Hepatocyte (in vitro differentiated cells): ENCODE measurements around the gene GLA. TPM values are rescaled to one million over a fixed set of nuclear protein-coding genes. Genes with fewer than 3 reads are reported as not detected.
A peak's percentile ranks its signal among the peaks of the same experiment; 100 is the strongest.

Experiments used
- DNase-seq: peaks from one replicate; pipeline ENCODE4 v3.0.0-alpha.2; 2016; ENCODE audit warnings: low spot score
- H2AFZ ChIP-seq: fragments of 200-600 bp; sonication (generic); 2 replicates; pipeline ENCODE4 v1.6.0; 2016; ENCODE audit warnings: antibody characterized with exemption, mild to moderate bottlenecking
- H3K27ac ChIP-seq: fragments of 200-600 bp; sonication (generic); 2 replicates; pipeline ENCODE4 v1.5.1; 2016; ENCODE audit warnings: mild to moderate bottlenecking
- H3K27me3 ChIP-seq: fragments of 200-600 bp; sonication (generic); 2 replicates; pipeline ENCODE4 v1.6.1; 2016
- H3K36me3 ChIP-seq: fragments of 200-600 bp; sonication (generic); replicated peaks from 2 replicates; pipeline ENCODE4 v1.5.1; 2016; ENCODE audit warnings: low read depth; ENCODE audit not compliant: insufficient read depth
- H3K4me1 ChIP-seq: fragments of 200-600 bp; sonication (generic); 2 replicates; pipeline ENCODE4 v1.5.1; 2016; ENCODE audit warnings: mild to moderate bottlenecking, moderate library complexity; ENCODE audit not compliant: insufficient read depth
- H3K4me2 ChIP-seq: fragments of 200-600 bp; sonication (generic); 2 replicates; pipeline ENCODE4 v1.6.0; 2016
- H3K4me3 ChIP-seq: fragments of 200-600 bp; sonication (generic); 2 replicates; pipeline ENCODE4 v1.5.1; 2016; ENCODE audit warnings: mild to moderate bottlenecking
- H3K79me2 ChIP-seq: fragments of 200-600 bp; sonication (generic); 2 replicates; pipeline ENCODE4 v1.6.0; 2017; ENCODE audit warnings: mild to moderate bottlenecking
- H3K9me2 ChIP-seq: fragments of 200-600 bp; sonication (generic); replicated peaks from 2 replicates; pipeline ENCODE4 v1.6.0; 2017; ENCODE audit warnings: mild to moderate bottlenecking; ENCODE audit not compliant: insufficient read depth
- H3K9me3 ChIP-seq: fragments of 200-600 bp; sonication (generic); 2 replicates; pipeline ENCODE4 v1.5.1; 2016; ENCODE audit warnings: low read depth, mild to moderate bottlenecking
- H4K20me1 ChIP-seq: fragments of 200-600 bp; sonication (generic); 2 replicates; pipeline ENCODE4 v1.6.0; 2016; ENCODE audit warnings: mild to moderate bottlenecking; ENCODE audit not compliant: insufficient read depth, poor library complexity, severe bottlenecking
- EZH2 ChIP-seq: fragments of 200-600 bp; sonication (generic); IDR thresholded peaks from 2 replicates; pipeline ENCODE4 v1.6.1; 2016; ENCODE audit warnings: antibody characterized with exemption, mild to moderate bottlenecking, borderline replicate concordance
- EZH2phosphoT487 ChIP-seq: fragments of 200-600 bp; sonication (generic); IDR thresholded peaks from one replicate; pipeline ENCODE4 v1.6.1; 2018; ENCODE audit warnings: antibody characterized with exemption, mild to moderate bottlenecking, low read depth, moderate library complexity; ENCODE audit not compliant: unreplicated experiment, severe bottlenecking
- WGBS: methylation state at CpG from one replicate; pipeline ENCODE4 v1.1.6; 2016; ENCODE audit warnings: low lambda C conversion rate; ENCODE audit errors: missing lambda C conversion rate; 5-methylcytosine and 5-hydroxymethylcytosine counted together
- polyA plus RNA-seq: library from polyadenylated mRNA; unstranded; fragments of >200 nt; fragmentation: Nextera tagmentation; extraction: Ambion mirVana; gene quantifications from 2 replicates; pipeline ENCODE4 v1.2.1, GENCODE V29; 2016
- total RNA-seq: library from RNA; depleted of rRNA; stranded (reverse); fragments of >200 nt; gene quantifications from 2 replicates; pipeline ENCODE4 v1.2.3, GENCODE V29; 2014
- TF ChIP-seq, protein P1 (sequence below): fragments of 200-600 bp; sonication (generic); IDR thresholded peaks from 2 replicates; pipeline ENCODE4 v1.5.1; 2016; ENCODE audit warnings: antibody characterized with exemption, mild to moderate bottlenecking; ENCODE audit not compliant: poor library complexity

Gene GLA
- 134 and 147 TPM in 2 replicates for total RNA-seq
- polyA plus RNA-seq, result 86.4 and 96.5 TPM in 2 replicates

DNA sequence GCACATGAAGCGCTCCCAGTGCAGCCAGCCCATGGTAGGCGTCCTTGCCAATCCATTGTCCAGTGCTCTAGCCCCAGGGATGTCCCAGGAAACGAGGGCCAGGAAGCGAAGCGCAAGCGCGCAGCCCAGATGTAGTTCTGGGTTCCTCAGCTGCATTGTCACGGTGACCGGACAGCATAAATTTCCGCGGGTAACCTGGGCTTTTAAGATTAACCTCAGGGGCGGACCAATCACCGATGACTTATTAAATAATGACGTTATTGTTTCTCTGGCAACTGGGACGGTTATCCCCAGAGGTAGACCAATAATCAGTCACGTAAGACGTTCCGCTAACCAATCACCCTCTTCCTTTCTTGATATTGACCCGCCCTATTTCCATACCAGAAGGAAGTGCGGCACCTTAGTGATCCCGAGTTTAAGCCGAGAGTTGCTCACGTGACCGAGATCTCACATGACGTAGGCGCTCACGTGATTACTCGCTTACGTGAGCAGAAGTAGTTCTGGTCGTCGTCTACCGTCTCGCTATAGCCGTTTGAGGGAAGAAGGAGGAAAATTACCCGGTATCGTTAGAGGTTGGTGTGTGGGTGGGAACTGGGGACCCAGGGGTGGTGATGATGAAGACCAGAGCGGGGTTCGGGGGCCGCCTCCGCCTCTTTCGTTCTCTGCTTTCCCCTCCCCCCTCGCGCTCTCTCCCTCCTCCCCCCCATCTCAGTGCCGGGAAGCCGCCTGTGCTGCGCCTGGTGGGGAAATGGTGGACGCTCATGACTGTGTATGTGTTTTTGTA lies at the start of gene GLA, which contains the start of gene HNRNPH2:
Gene GLA, minus strand, starts transcription at position 178 of the 784 bp plus-strand sequence. Its CDS starts 22 bp downstream, at position 156.
Gene HNRNPH2, plus strand, starts transcription at position 475 of the 784 bp plus-strand sequence. CDS start 3,767 bp downstream, outside the sequence.
- H3K4me3 ChIP-seq, result peak within 1 kb of the TSS; percentile 62
- WGBS, result 51% methylated on average over 40 of the region's 47 CpGs

DNA sequence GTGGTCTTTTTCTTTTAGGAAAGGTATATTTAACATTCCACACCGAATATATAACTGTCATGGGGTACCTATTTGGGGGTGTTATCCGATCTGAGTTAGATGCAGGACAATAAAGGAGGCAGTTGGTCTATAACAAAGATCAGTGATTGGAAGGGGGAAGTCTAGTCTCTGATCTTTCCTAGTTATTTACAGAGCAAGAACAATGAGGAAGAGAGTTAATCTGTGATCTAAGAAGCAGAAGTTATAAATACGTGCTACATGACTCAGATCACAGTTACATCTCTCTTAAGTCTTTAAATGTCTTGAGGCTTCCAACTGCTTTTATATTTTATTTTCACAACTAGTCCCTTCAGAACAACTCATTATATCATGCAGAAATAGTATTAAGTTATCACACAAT lies 44.3 kb upstream of the GLA start:
- whole genome bisulfite sequencing, result 57% methylated on average over 3 of the region's 3 CpGs
- Histone ChIP-seq H3K36me3 (no peaks in the 10 kb centered on the region), H3K79me2 (no peaks in the 10 kb centered on the region), H4K20me1 (no peaks in the 10 kb centered on the region), H3K9me2 (no peaks in the 10 kb centered on the region), H3K9me3 (no peaks in the 10 kb centered on the region), H3K4me2 (no peak overlapping the region), H3K4me1 (peaks cover 3% of the 10 kb centered on the region), H3K27me3 (no peaks in the 10 kb centered on the region), H3K4me3 (no peak overlapping the region), H2AFZ (no peak overlapping the region), H3K27ac (peak overlapping the region; percentile 62)
- TF ChIP-seq, protein P1, sequence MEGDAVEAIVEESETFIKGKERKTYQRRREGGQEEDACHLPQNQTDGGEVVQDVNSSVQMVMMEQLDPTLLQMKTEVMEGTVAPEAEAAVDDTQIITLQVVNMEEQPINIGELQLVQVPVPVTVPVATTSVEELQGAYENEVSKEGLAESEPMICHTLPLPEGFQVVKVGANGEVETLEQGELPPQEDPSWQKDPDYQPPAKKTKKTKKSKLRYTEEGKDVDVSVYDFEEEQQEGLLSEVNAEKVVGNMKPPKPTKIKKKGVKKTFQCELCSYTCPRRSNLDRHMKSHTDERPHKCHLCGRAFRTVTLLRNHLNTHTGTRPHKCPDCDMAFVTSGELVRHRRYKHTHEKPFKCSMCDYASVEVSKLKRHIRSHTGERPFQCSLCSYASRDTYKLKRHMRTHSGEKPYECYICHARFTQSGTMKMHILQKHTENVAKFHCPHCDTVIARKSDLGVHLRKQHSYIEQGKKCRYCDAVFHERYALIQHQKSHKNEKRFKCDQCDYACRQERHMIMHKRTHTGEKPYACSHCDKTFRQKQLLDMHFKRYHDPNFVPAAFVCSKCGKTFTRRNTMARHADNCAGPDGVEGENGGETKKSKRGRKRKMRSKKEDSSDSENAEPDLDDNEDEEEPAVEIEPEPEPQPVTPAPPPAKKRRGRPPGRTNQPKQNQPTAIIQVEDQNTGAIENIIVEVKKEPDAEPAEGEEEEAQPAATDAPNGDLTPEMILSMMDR, result no peak
- TF ChIP-seq EZH2phosphoT487 (no peak), EZH2 (no peak)
- DNase-seq, result no peak

More for the DNA sequence above, at the start of gene GLA, which contains the start of gene HNRNPH2:
- H3K4me1 ChIP-seq, result no peaks in the 10 kb centered on the region
- TF ChIP-seq, protein P1, result no peak
- TF ChIP-seq EZH2, result no peak
- TF ChIP-seq EZH2phosphoT487, result no peak
- H3K9me3 ChIP-seq, result no peaks in the 10 kb centered on the region
- peaks cover 12% of the 10 kb centered on the region for H4K20me1 ChIP-seq
- peak within 1 kb of the TSS; percentile 97 for H3K27ac ChIP-seq
- H2AFZ ChIP-seq, result peak within 1 kb of the TSS; percentile 53
- no peaks in the 10 kb centered on the region for H3K36me3 ChIP-seq
- peaks cover 63% of the 10 kb centered on the region for H3K79me2 ChIP-seq
- no peaks in the 10 kb centered on the region for H3K27me3 ChIP-seq
- DNase-seq, result peak; percentile 95
- peak within 1 kb of the TSS; percentile 74 for H3K4me2 ChIP-seq
- no peaks in the 10 kb centered on the region for H3K9me2 ChIP-seq

DNA sequence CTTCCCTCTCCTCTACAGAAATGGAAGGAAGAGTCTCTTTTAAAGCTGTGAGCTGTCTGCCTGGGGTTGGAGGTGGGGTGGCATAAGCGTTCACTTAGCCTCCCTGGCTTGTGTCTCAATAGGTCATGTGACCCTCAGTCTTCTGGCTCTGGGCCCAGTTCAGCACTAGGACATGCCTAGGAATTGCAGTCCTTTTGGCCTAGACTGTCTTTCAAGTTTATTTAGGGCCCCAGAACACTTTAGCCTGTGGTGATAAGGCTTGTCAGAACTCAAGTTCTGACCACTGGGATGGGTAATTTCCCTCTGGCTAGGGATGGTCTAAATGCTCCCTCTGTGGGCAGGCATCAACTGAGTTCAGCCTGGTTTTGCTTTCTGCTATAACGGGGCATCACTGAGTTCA lies 43.2 kb upstream of the GLA start:
- Histone ChIP-seq H3K36me3 (no peaks in the 10 kb centered on the region), H3K4me3 (no peak overlapping the region), H3K79me2 (no peaks in the 10 kb centered on the region), H3K9me2 (no peaks in the 10 kb centered on the region), H3K9me3 (no peaks in the 10 kb centered on the region), H3K4me2 (no peak overlapping the region), H2AFZ (no peak overlapping the region), H3K4me1 (peaks cover 3% of the 10 kb centered on the region), H3K27ac (peak overlapping the region; percentile 62), H3K27me3 (no peaks in the 10 kb centered on the region), H4K20me1 (no peaks in the 10 kb centered on the region)
- WGBS, result 52% methylated on average over 2 of the region's 2 CpGs
- peak; percentile 29 for DNase-seq
- no peak for TF ChIP-seq EZH2
- TF ChIP-seq EZH2phosphoT487, result no peak
- TF ChIP-seq, protein P1, result no peak
